CD4-positive, alpha-beta T cell treated with Interleukin-17A for 1 hour (primary cell): ENCODE results near the gene MKRN1.
"Not testable (repeated sequence)": the region's sequence is repeated elsewhere in the genome, so short reads cannot be mapped to it uniquely, and the experiment has no call there.

Experiments
- DNase-seq: peaks from one replicate; pipeline ENCODE4 v3.0.0-alpha.2; 2020

Gene MKRN1

GRCh38 chr7:140484479-140484878 is 5.2 kb upstream of the MKRN1 start:
- DNase-seq = no peak

DNA sequence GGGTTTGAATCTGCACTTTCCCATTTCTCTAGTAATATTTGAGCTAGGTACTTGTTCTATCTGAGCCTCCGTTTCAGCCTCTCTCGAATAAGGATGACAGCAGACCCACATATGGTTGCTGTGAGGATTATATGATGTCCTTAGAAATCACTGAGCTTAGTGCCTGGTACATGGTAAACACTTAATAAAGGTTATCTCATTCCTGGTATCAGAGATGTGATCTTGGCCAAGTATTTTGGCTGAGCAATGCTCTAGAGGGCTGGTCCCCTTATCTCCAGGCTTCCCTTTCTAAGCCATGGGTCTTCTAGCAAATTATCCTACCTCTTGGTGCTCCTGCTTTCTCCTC is 407 bp upstream of the MKRN1 start:
- no peak for DNase-seq

- peak; percentile 48 for DNase-seq
These were observed 851 bp downstream of the MKRN1 start for GRCh38 chr7:140478246-140479061.

DNA sequence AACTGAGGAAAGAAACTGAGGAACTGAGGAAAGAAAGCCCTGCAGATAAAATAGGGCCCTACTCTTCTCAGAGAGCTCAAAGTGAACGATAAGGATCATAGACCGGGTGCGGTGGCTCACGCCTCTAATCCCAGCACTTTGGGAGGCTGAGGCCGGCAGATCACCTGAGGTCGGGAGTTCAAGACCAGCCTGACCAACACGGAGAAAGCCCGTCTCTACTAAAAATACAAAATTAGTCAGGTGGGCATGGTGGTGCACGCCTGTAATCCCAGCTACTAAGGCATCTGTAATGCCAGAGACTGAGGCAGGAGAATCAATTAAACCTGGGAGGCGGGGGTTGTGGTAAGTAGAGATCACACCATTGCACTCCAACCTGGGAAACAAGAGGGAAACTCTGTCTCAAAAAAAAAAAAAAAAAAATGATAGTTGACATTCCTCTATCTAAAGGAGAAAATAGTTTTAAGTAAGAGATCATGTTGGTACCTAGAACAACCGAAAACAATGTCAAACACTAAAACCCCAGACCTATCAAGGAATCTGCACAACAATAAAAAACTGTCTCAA is 2.5 kb downstream of the MKRN1 start:
- no peak for DNase-seq

GRCh38 chr7:140475747-140476333 is 3.5 kb downstream of the MKRN1 start:
- DNase-seq = peak; percentile 76

DNA sequence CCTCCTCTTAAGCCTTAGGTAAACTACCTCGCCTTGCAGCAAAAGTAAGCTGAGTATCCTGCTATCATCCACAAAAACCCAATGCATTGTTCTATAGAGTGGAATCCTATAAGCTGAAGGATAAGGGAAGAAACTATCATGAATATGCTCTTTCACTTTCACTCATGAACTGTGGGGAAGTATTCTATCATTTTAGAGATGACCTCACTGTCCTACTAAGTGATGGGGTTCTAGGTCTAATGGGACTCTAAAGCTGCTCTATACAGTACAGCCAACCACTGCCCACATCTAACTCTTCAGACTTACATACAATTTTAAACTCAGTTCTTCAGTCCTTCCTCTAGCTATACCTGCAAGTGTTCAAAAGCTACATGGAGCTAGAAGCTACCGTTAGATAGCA is 16.2 kb downstream of the MKRN1 start:
- DNase-seq = no peak

DNA sequence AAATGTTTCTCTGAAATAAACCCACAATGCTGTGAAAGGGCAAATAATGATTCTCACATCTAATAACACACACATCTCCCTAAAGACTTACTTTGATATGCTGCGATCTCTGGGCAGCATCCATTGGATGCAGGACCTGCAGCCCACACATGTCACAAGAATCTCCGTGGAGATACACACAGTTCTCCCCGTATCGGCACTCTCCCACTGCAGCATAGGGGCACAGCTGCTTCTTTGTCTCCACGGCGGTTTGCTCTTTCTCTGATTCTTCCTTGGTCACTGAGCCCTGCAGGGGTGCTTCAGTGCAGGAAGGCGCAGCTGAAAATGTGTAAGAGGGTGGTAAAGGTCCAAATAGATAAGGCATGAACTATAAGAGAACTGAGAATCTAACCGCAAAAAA is 20.4 kb downstream of the MKRN1 start:
- DNase-seq = no peak

DNA sequence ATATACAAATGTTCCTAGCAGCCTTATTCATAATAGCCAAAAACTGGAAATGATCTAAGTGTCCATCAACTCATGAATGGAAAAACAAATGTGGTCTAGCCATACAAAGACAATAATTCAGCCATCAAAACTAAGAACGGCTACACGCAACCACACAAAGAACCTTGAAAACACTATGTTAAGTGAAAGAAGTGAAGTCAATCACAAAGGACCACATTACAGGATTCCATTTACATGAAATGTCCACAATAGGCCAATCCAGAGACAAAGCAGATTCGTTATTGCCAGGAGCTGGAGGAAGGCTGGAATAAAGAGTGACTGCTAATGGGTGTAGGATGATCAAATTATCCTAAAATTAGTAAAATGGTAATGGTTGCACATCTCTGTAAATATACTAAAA is 21.1 kb downstream of the MKRN1 start:
- no peak for DNase-seq

DNA sequence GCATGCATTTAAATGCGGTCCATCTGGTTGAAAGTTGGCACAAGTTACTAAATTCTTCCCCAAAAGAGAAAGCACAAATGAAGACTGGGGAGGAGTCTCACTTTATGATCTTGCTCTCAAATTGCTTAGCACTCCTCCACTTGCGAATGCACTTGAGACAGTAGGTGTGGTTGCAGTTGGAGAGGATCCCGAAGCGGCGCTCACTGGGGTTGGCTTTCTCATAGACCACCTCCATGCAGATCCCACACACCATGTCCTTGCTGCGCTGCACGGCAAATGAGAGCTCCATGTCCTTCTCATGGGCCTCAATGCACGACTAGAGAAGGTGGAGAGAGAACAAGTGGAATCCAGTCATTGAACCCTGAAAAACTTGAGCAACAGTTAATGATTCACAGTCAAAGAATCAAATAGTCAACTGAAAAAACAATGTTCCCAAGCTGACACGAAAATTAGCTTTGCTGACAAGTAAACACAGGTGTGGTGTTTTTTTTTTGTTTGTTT is 22.7 kb downstream of the MKRN1 start:
- no peak for DNase-seq

- DNase-seq = no peak
These were observed 23.6 kb downstream of the MKRN1 start for GRCh38 chr7:140455743-140456142.

DNA sequence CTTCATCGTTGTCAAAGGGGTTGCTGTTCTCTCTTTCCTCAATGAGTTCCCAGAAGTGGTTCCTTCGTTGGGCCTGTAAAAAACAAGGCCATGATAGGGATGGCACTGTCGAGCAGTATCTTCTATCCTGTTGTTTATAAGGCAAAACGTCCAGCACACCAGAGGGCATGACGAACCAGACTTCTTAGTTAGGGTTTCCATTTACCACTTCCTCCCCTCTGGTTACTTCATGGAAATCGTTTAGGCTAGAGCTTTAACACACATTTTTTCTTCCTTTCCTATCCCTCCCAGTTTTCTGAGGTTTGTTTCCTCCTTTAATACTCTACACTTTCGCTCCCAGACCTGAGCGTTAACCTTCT is 24.7 kb downstream of the MKRN1 start:
- DNase-seq = no peak

GRCh38 chr7:140453785-140454656 is 25.3 kb downstream of the MKRN1 start:
- DNase-seq = not testable (repeated sequence)

- DNase-seq = no peak
These were observed 26.0 kb downstream of the MKRN1 start for GRCh38 chr7:140453273-140453672.

DNA sequence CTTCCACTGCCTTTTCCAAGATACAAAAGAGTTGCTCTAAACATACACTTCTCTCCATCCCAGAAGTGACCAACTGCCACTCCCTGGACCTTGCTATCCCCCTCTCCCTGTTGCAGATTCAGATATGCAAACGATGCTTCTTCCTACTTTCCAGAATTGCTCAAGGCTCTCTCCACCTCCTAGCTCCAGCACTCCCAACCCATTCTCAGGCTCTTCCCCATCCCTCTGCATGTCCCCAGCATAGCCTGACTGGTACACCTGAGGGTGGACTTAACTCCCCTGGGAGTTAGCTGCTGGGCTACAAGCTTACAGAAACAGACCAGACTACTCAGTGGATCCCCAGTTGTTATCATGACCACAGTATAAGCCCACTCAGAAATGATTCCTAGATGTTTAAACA is 27.6 kb downstream of the MKRN1 start:
- no peak for DNase-seq

DNA sequence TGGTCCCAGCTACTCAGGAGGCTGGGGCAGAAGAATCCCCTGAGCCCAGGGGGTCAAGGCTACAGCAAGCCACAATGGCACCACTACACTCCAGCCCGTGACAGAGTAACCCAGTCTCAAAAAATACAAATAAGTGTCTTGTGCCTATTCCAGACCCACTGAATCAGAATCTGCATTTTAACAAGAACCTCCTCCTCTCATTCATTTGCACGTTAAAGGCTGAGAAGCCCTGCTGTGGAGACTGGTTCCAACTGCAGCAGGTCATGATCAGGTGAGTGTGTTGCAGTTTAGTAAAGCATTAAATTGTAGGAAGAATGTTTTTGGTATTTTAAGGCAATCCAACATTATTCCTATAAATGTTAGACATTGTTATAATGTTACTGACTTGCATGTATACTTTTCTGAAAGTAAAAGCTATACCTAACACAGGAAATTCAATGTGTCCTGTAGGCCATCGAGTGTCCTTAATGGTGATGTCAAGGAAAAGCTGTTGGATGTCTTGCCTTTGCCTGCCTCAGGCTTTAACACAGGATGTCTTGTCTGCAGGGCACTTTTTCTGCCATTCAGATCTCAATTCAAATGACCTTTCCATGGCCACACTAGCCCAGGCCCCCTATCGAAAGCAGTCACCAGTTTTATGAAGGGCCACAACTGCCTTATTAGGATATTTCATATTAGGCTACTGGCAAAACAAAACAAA is 30.4 kb downstream of the MKRN1 start:
- no peak for DNase-seq

DNA sequence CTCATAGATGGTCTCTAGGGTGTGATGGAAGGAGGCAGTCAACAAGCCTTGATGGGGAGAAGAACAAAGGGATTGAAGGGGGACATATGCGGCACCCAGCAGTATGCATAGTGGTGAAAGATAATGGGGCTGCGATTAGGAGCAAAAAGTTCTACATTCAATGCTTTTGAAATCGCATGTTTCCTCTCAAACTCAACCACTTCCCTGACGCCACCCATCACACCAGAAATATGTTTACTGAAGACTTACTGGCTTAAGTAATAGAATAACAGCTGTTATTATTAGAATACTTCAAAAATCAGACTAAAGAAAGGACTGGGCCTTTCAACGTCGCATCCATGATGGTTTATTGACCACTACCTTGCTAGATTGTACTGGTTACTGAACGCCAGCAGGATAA is 31.5 kb downstream of the MKRN1 start:
- no peak for DNase-seq

- no peak for DNase-seq
These were observed 32.8 kb downstream of the MKRN1 start for GRCh38 chr7:140446467-140446866.

DNA sequence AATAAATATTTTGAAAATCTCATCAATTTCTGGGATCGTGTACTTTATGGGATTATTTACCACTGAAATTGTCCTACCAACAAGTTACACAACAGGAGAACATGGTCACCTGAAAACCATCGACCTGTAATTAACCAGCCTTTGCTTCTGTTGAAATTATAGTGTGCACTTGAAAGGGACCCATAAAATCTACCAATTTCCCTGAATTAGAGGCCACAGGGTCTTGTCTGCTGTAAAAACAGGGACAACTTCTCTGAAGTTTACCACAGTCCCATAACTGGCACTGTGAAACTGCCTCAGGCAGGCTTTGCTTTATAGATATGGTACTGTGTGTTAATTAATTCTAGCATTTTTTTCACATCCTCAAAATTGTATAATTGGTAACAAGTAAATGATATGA is 37.8 kb downstream of the MKRN1 start:
- no peak for DNase-seq

- no peak for DNase-seq
These were observed 38.7 kb downstream of the MKRN1 start for GRCh38 chr7:140440593-140440992.

DNA sequence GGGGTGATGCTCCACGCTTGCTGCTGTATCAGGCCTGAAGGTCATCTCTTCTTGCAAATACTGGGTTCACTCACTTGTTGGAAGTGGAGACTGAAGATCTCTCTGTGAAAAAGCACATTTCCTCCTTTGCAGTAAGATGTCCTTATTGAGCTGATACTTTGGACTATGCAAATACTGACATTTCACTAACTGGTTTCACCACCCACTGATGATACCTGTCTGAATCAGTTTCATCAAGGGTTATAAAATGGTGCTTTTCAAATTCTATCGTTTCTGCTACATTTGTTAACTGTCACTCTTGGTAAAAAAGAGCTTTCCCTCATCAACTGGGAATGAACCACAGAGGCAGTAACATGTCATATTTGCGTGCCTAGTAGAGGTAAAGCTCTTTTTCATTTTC is 39.9 kb downstream of the MKRN1 start:
- DNase-seq = no peak

DNA sequence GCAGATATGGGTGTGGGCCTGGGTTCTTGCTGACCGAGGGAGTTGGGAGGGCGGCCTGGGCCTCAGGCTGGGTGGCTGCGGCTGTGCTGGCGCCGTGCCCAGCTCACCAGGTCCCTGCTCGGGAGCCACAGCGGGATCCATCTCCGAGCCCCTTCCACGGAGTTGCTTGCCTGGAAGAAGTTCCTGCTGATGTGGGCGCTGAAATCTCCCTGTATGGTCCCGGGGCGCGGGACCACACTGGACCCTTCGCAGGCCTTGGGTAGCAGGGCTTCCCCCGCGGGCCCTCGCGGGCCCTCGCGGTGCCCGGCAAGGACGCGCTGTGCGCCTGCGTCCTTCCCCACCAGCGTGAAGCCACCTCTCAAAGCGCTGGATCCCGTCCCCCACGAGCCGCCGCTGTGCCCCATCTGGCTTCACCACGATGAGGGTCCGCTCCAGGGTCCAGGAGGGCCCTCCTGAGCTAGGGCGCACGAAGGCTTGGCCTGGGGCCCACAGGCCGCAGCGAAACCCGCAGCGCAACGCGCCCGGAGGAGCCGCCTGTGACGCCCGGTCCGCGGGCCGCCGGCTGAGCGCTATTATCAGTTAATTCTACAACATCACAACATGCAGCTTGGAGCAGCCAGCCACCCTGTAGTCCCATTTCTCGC is 43.9 kb downstream of the MKRN1 start:
- no peak for DNase-seq

GRCh38 chr7:140433396-140433795 is 45.9 kb downstream of the MKRN1 start:
- DNase-seq = no peak
